DMS79 treated with DMSO at 0.1 percent for 48 hours (cell line): ENCODE data around the gene PLCD3.

Experiments used
- DNase-seq: peaks from one replicate; lab custom pipeline; 2025; lab: John Stamatoyannopoulos, UW

The PLCD3 gene

GRCh38 chr17:45101883-45102811, 30.2 kb downstream of the PLCD3 start:
- no peak for DNase-seq

GRCh38 chr17:45101546-45101882, 30.8 kb downstream of the PLCD3 start:
- no peak for DNase-seq

GRCh38 chr17:45098869-45099616, 33.3 kb downstream of the PLCD3 start:
- peak; percentile 32 for DNase-seq

- DNase-seq = no peak
Observed at GRCh38 chr17:45098081-45098868, 34.0 kb downstream of the PLCD3 start.

- DNase-seq = no peak
Observed at GRCh38 chr17:45096926-45097325, 35.4 kb downstream of the PLCD3 start.

- no peak for DNase-seq
Observed at GRCh38 chr17:45096141-45096540, 36.2 kb downstream of the PLCD3 start.

GRCh38 chr17:45093444-45094110, 38.7 kb downstream of the PLCD3 start:
- no peak for DNase-seq

- no peak for DNase-seq
Observed at GRCh38 chr17:45092911-45093430, 39.3 kb downstream of the PLCD3 start.

GRCh38 chr17:45091778-45092425, 40.4 kb downstream of the PLCD3 start:
- no peak for DNase-seq

- no peak for DNase-seq
Observed at GRCh38 chr17:45090711-45091110, 41.6 kb downstream of the PLCD3 start.

GRCh38 chr17:45088741-45089140, 43.6 kb downstream of the PLCD3 start:
- DNase-seq = no peak

- DNase-seq = no peak
Observed at GRCh38 chr17:45087978-45088377, 44.3 kb downstream of the PLCD3 start.

- DNase-seq = peak; percentile 44
Observed at GRCh38 chr17:45087504-45087975, 44.8 kb downstream of the PLCD3 start.

GRCh38 chr17:45086865-45087503, 45.3 kb downstream of the PLCD3 start:
- DNase-seq = no peak

- DNase-seq = no peak
Observed at GRCh38 chr17:45086391-45086790, 45.9 kb downstream of the PLCD3 start.

GRCh38 chr17:45081047-45081703, 51.1 kb downstream of the PLCD3 start:
- DNase-seq = no peak

GRCh38 chr17:45077643-45078042, 54.7 kb downstream of the PLCD3 start:
- DNase-seq = no peak

- no peak for DNase-seq
Observed at GRCh38 chr17:45073414-45074070, 58.8 kb downstream of the PLCD3 start.

GRCh38 chr17:45070809-45071208, 61.5 kb downstream of the PLCD3 start:
- DNase-seq = no peak
